HL-60 (cell line): ENCODE results near the gene LDHB.

Experiments
- TF ChIP-seq, protein P1 (sequence below): IDR thresholded peaks from one replicate; pipeline ENCODE4 v1.5.1; 2011; ENCODE audit warnings: low read length, control low read depth, inconsistent platforms; ENCODE audit not compliant: insufficient read depth
- TF ChIP-seq, protein P2 (sequence below): IDR thresholded peaks from 2 replicates; pipeline ENCODE4 v1.6.1; 2012; ENCODE audit warnings: low read depth; ENCODE audit not compliant: insufficient replicate concordance

DNA sequence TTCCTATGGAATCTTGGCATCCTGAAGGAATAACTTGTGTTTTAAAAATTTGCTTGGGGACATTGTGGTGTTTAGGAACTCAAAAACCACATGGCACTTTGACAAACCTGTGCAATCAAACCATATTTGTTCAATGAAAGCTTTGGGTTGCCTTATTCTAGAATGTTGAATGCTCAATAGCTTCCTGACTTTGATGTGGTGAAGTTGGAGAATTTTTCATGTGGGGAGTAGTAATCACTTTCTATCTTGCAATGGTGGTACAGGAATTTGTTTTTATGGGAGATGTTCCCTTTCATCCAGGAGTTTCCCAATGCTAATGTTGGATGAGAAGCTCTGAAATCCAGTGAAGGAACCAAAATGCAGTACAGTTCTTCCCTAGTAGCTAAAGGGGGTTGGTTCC, 42.2 kb upstream of the LDHB start:
- TF ChIP-seq, protein P1, sequence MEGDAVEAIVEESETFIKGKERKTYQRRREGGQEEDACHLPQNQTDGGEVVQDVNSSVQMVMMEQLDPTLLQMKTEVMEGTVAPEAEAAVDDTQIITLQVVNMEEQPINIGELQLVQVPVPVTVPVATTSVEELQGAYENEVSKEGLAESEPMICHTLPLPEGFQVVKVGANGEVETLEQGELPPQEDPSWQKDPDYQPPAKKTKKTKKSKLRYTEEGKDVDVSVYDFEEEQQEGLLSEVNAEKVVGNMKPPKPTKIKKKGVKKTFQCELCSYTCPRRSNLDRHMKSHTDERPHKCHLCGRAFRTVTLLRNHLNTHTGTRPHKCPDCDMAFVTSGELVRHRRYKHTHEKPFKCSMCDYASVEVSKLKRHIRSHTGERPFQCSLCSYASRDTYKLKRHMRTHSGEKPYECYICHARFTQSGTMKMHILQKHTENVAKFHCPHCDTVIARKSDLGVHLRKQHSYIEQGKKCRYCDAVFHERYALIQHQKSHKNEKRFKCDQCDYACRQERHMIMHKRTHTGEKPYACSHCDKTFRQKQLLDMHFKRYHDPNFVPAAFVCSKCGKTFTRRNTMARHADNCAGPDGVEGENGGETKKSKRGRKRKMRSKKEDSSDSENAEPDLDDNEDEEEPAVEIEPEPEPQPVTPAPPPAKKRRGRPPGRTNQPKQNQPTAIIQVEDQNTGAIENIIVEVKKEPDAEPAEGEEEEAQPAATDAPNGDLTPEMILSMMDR: no peak
- TF ChIP-seq, protein P2, sequence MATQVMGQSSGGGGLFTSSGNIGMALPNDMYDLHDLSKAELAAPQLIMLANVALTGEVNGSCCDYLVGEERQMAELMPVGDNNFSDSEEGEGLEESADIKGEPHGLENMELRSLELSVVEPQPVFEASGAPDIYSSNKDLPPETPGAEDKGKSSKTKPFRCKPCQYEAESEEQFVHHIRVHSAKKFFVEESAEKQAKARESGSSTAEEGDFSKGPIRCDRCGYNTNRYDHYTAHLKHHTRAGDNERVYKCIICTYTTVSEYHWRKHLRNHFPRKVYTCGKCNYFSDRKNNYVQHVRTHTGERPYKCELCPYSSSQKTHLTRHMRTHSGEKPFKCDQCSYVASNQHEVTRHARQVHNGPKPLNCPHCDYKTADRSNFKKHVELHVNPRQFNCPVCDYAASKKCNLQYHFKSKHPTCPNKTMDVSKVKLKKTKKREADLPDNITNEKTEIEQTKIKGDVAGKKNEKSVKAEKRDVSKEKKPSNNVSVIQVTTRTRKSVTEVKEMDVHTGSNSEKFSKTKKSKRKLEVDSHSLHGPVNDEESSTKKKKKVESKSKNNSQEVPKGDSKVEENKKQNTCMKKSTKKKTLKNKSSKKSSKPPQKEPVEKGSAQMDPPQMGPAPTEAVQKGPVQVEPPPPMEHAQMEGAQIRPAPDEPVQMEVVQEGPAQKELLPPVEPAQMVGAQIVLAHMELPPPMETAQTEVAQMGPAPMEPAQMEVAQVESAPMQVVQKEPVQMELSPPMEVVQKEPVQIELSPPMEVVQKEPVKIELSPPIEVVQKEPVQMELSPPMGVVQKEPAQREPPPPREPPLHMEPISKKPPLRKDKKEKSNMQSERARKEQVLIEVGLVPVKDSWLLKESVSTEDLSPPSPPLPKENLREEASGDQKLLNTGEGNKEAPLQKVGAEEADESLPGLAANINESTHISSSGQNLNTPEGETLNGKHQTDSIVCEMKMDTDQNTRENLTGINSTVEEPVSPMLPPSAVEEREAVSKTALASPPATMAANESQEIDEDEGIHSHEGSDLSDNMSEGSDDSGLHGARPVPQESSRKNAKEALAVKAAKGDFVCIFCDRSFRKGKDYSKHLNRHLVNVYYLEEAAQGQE: no peak
